Fibroblast of peridontal ligament (primary cell): Measurements from ENCODE around the gene SRGAP1.

ENCODE experiments used
- DNase-seq: peaks from one replicate; pipeline ENCODE4 v3.0.0-alpha.2; 2010; ENCODE audit errors: extremely low read depth

The SRGAP1 gene

GRCh38 chr12:63844391-63845341 lies at the start of gene SRGAP1:
Gene SRGAP1 (plus strand): TSS chr12:63844700. CDS start chr12:63844817, 117 bp downstream.
- peak; percentile 86 for DNase-seq

- DNase-seq: no peak
Measured at GRCh38 chr12:63795032-63795687, 49.3 kb upstream of the SRGAP1 start.

- DNase-seq: no peak
Measured at GRCh38 chr12:63795944-63796343, 48.6 kb upstream of the SRGAP1 start.

- DNase-seq: peak; percentile 64
Measured at GRCh38 chr12:63802012-63802608, 42.4 kb upstream of the SRGAP1 start.

DNA sequence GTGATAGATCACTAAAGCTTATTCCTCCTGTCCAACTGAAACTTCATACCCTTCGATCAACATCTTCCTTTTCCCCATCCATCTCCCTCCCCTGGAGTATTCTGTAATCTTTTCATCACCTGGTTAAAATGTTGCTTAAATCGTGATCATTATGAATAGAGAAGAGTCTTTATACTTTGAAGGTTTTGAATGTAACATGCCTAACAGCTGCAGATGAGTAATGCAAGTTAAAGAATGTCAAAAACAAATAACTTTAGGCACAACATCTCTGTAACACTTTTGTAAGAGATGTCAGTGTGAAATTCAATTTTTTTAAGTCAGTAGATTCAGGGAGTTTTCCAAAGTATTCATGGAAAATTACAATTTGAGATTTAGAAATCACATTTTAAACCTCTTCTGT lies 39.8 kb upstream of the SRGAP1 start:
- no peak for DNase-seq

DNA sequence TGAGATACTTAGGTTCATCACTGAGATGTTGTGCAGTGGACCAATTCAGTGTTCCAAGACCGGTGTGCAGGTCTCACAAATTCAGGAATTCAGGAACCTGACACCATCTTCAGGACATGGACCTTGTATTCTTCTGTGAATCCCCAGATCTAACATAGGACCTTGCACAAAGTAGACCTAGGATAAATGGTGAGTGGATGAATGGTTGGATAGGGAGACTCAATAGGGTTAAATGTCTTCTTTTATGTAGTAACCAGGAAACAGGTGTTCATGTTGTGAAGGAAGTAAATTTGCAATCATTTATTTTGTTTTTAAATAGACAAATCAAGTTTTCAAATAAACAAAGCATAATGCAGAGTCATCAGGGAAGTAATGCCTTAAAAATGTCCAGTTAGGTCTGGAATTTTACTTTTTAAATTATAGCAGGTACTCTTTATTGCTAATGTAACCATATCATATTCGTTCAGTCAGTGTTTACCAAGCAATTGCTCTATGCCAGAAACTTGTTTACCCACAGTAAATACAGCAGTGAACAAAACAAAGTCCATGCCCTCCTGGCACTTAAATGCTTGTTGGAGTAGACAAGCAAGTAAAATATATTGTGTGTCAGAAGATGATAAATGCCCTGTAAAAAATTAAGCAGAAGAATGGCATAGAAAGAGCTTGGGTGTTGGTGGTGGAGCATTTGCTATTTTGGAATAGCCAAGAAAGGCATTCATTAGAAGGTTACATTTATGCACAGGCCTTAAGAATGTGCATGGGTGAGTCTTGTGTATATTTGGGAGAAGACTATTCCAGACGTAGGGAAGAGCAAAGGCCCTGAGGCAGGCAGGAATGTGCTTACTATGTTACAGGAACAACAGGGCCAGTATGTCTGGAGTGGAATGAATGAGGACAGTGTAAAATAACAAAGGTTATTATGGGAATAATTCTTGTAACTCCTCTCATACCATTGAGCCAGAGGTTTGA lies 38.5 kb upstream of the SRGAP1 start:
- DNase-seq: no peak

DNA sequence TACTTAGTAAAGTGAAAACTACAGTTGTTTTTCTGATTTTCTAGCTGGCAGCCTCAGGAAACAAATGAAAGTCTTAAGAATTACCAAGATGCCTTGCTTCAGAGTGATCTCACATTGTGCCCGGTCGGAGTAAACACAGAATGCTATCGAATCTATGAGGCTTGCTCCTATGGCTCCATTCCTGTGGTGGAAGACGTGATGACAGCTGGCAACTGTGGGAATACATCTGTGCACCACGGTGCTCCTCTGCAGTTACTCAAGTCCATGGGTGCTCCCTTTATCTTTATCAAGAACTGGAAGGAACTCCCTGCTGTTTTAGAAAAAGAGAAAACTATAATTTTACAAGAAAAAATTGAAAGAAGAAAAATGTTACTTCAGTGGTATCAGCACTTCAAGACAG lies 35.9 kb upstream of the SRGAP1 start:
- no peak for DNase-seq

- DNase-seq: no peak
Measured at GRCh38 chr12:63809566-63809965, 34.9 kb upstream of the SRGAP1 start.

DNA sequence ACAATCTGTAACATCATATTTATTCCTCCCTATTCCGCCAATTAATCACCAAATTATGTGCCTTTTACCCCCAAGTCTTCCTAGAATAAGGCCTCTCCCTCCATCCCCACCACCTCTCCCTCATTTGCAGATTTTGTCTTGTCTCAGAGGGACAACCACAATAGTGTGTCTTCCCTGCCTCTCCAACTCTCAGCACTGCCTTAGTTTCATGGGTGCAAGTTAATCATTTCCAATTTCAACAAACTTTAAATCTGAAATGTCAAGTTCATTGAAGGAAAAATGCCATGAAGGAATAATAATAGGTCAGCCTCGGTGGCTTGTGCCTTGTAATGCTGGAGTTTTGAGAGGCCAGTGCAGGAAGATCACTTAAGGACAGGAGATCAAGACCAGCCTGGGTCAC lies 33.2 kb upstream of the SRGAP1 start:
- no peak for DNase-seq

- DNase-seq: no peak
Measured at GRCh38 chr12:63811755-63812154, 32.7 kb upstream of the SRGAP1 start.

- DNase-seq: no peak
Measured at GRCh38 chr12:63814146-63814772, 30.2 kb upstream of the SRGAP1 start.

- DNase-seq: no peak
Measured at GRCh38 chr12:63815482-63815852, 29.0 kb upstream of the SRGAP1 start.

DNA sequence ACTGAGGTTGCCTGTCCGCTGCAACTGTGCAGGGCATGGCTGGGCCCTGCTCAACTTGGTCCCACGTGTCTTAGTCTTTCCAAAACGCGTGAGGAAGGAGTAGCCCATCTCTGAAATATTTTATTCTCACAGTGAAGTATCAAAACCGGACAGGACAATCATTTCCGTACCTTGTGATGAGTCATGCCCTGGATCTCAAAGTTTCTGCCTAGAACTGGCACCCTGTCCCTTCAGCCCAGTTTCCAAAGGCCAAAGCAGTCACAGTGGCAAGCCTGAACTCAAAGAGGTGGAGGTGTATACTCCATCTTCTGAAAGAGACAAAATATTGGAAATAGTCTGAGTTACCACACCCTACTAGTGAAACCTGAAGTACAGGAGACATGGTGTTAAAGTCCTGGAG lies 28.5 kb upstream of the SRGAP1 start:
- DNase-seq: no peak

GRCh38 chr12:63820427-63820826 lies 24.1 kb upstream of the SRGAP1 start:
- no peak for DNase-seq

DNA sequence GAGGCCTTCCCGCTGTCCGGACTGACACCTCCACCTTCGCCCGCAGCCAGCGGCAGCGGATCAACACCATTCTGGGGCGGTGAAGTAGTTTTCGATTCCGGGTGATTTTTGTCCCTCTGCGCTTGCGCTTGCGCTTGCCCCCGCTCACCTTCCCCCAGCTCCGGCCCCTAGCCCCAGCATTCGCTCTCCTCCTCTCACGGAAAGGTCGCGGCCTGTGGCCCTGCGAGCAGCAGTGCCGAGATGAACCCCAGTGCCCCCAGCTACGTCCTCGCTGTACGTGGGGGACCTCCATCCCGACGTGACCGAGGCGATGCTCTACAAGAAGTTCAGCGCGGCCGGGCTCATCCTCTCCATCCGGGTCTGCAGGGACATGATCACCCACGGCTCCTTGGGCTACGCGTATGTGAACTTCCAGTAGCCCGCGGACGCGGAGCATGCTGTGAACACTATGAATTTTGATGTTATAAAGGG lies 22.7 kb upstream of the SRGAP1 start:
- DNase-seq: peak; percentile 27

DNA sequence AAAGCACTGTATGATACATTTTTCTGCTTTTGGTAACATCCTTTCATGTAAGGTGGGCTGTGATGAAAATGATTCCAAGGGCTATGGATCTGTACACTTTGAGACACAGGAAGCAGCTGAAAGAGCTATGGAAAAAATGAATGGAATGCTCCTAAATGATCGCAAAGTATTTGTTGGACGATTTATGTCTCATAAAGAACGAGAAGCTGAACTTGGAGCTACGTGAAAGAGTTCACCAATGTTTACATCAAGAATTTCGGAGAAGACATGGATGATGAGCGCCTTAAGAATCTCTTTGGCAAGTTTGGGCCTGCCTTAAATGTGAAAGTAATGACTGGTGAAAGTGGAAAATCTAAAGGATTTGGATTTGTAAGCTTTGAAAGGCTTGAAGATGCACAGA lies 22.1 kb upstream of the SRGAP1 start:
- DNase-seq: peak; percentile 41

- DNase-seq: no peak
Measured at GRCh38 chr12:63823040-63823439, 21.5 kb upstream of the SRGAP1 start.

DNA sequence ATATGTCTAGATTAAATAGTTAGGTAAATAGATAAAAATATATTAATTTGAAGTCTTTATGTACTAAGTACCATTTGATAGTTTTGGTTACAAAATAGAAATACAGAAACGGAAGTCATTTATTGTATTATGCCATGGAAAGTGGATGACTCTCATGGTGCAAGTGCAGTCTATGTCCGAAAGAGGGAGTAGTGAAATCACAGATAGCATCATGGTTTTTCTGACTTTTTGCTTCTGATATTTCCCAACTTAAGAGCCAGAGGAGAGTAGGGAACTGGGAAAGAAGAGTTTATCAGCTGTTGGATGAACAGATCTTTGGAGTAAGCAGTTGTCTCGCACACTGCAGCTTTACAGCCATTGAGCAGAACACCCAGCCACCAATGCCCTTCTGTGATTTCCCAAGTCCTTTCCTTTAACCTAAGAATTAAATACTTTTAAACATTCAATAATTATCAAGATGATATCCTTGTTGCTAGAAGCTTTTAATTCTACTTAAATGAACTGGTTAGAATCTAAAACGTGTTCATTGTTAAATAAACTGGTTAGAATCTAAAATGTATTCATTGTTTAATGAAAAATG lies 18.4 kb upstream of the SRGAP1 start:
- peak; percentile 88 for DNase-seq

GRCh38 chr12:63828867-63829266 lies 15.6 kb upstream of the SRGAP1 start:
- no peak for DNase-seq

GRCh38 chr12:63836046-63836445 lies 8.5 kb upstream of the SRGAP1 start:
- no peak for DNase-seq

DNA sequence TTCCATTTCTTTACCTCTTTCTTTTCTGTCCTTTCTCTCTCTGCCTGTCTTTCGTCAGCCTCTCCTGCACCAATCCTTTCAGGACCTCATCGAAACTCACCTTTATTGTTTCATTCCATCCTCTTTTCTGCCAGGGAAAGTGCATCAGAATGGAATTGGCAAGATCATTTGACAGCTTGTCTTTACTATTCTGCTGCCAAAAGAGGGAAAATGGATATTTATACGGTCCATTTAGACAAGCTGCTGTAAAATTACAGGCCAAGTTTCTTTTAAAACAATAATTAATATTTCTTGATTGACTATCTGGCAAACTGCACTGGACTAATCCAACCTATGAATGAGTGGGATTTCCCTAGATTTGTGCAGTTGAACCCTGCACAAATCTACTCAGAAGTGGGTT lies 7.6 kb upstream of the SRGAP1 start:
- no peak for DNase-seq
